ENCODE results near the gene KRTAP10-6.
"Not testable (repeated sequence)": the region's sequence is repeated elsewhere in the genome, so short reads cannot be mapped to it uniquely, and the experiment has no call there.

Gene KRTAP10-6

DNA sequence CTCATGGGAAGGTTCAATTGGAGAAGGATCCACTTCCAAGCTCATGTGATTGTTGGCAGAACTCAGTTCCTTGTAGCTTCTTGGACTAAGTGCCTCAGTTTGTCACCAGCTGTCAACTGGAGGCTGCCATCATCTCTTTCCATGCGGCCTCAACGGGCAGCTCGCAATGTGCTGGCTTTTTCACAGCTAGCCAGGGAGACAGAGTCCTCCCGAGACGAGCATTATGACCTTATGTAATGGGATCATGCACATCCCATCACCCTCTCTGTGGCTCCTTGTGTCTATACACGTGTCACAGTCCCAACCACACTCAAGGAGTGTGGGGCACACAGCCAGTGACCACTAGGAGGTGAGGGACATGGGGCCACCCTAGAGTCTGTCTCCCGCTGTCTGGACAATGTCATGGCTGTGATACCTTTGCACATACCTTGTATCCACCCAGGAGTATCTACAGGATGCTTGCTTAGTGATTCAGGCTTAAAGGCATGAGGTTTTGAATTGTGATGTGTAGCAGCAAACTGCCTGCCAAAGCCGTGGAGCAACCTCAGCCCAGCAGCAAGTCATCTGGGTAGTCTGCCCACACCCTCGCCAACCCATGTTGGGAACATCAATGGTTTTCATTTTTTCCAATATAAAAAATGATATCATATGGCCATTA is 3.9 kb upstream of the KRTAP10-6 start:
- DNase-seq, result no peak

DNA sequence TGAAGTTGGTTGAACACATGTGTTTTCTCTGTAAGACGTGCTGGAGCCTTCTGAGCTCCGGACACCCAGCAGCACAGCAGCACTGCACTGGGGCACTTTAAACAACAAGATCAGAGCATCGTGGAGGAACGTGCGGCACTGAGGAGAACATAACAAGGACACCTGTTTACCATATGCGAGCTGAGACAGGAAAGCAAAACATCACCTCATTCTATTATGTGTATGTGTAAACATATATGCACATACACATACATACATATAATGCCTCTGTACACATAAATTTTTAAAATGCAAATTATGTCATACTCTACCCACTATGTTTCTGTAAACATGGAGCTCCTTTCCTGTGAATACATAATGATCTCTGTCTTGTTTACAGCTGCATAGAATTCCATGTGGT is 3.2 kb upstream of the KRTAP10-6 start:
- no peak for DNase-seq

DNA sequence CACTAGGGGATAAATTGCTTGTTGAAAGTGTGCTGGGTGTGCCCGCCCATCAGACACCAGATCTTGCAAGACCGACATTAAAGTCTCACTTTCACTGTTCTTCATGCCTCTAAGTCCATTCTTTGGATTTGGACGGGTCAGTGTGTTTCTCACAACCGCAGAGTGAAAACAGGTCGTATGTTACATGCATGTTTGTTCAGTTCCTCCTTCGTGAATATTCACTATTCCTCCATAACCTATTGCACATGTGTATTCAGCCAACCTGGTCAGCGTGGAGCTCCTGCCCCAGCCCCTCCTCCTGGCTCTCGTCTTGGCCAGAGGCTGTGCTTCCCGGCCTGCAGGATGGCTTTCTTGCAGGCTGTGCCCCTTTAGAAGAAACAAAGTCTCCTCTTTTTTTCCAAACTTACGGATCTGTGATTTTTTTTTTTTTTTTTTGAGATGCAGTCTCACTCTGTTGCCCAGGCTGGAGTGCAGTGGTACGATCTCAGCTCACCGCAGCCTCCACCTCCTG is 2.2 kb upstream of the KRTAP10-6 start:
- DNase-seq, result no peak

DNA sequence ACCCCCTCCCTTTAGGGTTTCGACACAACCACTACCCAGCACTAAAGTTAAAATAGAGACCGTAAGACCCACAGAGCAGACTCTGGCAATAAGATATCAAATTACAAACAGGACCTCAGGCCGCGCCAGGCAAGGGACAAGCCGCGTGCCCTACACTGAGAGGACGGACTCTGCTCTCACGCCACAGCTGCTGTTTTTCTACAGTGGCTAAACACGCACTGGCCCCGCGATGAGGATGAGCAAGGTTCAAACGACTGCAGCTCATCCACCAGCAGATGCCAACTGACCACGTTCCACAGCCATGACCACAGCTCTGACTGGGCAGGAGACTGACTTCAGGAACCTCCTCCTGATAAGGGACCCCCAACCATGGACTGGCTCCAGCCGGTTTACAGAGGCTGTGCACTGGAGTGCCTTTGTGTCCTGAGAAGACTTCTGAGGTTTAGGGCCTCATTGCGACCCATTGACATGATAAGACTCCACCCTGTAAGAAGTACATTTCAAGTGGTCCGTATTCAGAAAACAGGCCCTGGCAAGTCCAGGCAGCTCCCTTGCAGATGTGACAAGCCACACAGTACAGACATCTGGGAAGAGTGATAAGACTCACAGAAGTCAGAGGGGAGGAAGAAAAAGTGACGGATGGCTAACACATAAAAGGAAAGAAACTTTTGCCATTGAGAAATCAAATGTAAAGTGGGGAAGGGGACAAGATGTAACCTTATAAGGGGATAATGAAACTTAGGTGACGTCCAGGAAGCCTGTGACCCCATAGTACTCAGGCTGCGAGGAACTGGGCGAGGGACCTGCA is 1.5 kb upstream of the KRTAP10-6 start:
- DNase-seq, result no peak

DNA sequence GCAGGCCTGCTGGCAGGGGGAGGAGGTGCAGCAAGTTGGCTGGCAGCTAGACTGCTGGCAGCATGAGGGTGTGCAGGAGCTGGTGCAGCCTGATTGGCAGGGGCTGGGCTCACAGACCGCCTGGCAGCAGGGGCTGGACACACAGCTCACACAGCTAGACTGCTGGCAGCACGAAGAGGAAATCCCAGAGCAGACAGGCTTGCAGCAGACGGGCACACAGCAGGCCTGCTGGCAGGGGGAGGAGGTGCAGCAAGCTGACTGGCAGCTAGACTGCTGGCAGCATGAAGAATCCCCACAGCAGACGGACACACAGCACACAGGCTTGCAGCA is 539 bp downstream of the KRTAP10-6 start:
- not testable (repeated sequence) for DNase-seq

GRCh38 chr21:44590897-44591800 is 1.2 kb downstream of the KRTAP10-6 start:
- DNase-seq, result not testable (repeated sequence)

DNA sequence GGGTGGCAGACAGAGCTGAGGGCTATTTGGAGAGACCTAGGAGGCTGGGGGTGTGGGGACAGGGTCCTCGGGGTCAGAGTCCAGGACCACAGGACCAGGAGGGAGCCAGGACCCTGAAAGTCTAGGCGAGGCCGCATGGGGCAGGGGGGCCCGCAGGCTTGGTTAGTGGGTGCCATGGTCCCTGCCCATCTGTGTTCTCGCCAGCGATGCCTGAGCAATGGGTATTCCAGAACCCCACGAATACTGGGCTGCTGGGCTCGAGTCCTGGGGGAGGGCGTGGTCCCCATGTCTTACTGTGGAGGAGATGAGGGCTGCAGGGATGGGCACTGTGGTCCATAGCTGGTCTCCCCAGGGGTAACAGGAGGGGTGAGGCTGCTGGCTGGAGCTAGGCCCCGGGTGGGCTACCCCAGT is 2.0 kb downstream of the KRTAP10-6 start:
- DNase-seq, result no peak

DNA sequence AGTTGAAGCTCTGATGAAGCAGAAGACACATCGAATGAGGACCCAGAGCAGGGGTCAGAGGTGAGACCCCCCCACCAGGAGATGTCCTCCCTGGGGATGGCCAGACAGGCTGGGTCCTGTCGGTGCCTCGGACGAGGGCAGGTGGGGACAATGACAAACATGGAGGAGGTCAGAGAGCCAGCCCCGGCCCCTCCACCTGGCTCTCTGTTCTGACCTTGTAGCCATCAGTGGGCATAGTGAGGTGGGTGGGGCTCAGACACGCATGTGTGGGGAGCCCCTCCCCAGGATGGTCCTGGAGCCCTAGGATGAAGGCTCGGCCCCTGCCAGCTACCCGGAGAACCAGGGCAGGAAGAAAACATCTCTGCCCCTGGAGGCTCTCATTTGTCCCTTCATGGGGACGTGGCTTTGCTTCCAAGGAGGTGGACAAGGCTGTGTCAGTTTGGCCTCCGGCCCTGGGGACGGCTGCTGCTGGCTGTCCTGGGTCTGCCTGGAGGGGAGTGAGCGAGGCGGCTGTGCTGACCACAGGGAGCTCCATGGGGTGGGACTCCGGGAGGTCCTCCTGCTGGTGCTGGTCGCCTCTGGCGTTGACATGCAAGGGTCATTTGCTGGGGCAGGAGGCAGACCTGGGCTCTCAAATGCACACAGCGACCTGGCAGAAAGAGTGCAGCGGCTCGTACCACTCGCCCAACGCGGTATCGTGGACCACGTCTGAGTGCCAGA is 2.6 kb downstream of the KRTAP10-6 start:
- no peak for DNase-seq

DNA sequence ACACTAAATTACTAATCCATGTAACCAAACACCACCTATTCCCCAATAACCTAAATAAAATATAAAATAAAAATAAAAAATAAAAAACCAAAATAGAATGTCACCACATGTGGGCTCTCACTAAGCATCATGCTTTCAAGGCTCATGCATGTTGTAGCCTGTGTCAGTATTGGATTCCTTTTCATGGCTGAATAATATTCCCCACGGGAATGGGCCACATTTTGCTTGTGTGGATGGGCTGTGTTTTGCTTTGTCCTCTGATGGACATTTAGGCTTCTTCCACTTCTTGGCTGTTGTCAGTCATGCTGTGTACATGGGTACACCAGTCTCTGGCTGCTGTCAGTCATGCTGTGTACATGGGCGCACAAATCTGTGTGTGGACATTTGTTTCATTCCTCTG is 3.2 kb downstream of the KRTAP10-6 start:
- no peak for DNase-seq

DNA sequence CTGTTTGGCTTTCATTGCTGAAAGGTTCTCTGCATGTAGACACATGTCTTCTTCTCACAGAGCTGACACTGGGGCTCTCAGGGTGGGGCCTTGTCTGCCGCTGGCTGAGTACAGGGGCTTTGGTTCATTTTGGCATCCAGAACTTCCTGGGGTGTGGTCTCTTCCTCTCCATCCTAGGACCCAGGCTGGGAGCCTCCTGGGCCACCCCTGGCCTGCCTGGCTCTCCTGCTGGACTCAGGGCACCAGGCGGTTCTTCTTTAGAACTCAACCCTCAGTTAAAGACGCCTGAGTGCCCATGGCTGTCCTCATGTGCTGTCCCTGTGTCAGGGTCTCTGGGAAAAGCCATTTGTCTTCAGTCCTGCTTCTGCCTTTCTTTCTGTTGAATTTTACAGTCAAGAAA is 6.4 kb downstream of the KRTAP10-6 start:
- no peak for DNase-seq

- DNase-seq, result no peak
Measured at GRCh38 chr21:44583800-44584147, 8.5 kb downstream of the KRTAP10-6 start.

DNA sequence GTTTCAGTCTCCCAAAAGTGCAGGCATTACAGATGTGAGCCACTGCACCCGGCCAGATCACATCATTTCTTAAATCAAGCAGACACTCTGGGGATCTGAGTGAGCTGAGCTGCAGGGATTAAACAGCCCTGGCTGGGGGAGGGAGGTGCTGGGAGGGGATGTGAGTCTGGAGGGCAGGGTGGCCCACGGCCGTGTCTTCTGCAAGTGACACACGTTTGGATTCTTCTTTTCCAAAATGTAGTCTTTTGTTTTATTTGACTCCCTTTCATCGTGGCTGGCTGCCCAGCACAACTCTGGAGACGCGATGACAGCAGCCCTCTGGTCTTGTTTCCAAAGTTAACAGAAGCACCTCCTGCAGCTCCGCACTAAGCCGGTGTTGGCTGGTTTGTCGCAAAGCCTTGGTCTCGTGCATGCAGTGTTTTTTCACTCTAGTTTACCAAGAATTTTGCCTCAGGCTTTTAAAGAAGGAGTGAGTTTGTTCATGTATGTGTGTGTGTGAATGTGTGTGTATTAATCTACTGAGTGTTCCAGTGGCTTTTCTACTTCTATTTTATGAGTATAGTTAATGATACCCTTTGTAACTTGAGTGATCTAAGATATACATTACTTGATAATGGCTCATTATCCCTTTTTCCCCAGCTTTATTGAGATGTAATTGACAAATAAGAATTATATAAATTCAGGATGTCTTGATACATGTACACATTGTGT is 9.1 kb downstream of the KRTAP10-6 start:
- DNase-seq, result no peak

DNA sequence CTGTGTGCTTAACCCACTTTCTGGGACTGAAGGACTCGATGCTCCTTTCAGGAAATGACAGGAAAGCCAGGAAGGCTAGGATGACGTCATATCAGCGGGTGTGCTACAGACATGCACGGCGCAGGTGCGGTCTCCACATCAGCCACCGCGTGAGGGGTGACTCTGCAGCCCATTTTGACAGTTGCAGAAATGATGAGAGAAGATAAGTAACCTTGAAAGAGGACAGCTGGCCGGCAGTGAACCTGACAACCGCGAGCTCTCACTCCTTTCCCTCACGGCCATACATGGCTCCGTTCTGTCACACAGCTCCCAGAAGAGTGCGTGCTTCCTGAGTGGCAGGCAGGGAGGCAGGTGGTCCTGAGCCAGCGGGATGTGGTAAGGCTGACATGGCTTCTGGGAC is 10.2 kb downstream of the KRTAP10-6 start:
- no peak for DNase-seq

DNA sequence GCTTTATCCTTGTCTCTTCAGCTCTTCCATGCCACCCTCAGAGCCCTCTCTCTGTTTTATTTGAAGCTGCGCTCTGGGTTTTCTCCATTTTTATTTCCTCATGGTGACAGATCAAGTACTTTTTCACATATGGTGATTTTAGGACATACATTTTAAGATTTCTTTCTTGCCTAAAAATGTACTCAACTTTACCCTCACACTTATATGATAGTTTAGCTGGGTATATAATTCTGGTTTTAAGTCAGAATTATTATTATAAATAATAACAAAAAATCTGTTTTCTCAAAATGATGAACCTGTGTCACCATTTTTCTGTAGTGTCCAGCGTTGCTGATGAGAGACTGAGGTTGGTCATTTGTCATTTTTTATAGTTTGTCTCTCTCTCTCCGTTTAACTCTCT is 11.1 kb downstream of the KRTAP10-6 start:
- no peak for DNase-seq

DNA sequence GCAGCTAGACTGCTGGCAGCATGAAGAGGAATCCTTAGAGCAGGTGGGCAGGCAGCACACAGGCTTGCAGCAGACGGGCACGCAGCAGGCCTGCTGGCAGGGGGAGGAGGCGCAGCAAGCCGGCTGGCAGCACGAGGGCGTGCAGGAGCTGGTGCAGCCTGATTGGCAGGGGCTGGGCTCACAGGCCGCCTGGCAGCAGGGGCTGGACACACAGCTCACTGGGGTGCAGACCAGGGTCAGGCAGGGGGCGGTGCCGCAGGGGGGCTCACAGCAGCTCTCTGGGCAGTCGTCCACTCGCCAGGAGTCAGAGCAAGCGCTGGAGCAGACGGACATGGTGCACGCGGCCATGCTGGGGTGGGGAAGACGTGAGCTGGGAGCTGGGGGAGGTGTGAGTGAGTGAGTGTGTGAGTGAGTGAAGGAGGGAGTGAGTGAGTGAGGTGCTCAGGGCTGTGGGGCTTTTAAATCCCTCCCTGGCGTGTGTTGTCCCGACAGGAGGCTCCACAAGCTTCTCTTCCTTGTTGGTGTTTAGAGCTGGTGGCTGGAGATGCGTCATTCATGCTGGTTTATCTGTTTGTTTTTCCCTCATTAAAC is 12.0 kb downstream of the KRTAP10-6 start, which contains the start of gene KRTAP10-5:
TSS of gene KRTAP10-5 (minus strand) at position 374 of the 591 bp plus-strand sequence. CDS start at position 348, 26 bp downstream.
- not testable (repeated sequence) for DNase-seq

DNA sequence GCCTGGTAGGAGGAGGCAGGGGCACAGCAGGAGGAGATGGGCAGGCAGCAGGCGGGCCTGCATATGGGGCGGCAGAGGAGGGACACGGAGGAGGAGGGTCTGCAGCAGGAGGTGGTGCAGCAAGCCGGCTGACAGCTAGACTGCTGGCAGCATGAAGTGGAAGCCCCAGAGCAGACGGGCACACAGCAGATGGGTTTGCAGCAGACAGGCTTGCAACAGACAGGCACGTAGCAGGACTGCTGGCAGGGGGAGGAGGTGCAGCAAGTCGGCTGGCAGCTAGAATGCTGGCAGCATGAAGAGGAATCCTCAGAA is 12.5 kb downstream of the KRTAP10-6 start:
- no peak for DNase-seq

- DNase-seq, result no peak
Measured at GRCh38 chr21:44579056-44579832, 13.1 kb downstream of the KRTAP10-6 start.

GRCh38 chr21:44578371-44579055 is 13.8 kb downstream of the KRTAP10-6 start:
- no peak for DNase-seq

GRCh38 chr21:44576025-44576420 is 16.3 kb downstream of the KRTAP10-6 start:
- DNase-seq, result no peak

DNA sequence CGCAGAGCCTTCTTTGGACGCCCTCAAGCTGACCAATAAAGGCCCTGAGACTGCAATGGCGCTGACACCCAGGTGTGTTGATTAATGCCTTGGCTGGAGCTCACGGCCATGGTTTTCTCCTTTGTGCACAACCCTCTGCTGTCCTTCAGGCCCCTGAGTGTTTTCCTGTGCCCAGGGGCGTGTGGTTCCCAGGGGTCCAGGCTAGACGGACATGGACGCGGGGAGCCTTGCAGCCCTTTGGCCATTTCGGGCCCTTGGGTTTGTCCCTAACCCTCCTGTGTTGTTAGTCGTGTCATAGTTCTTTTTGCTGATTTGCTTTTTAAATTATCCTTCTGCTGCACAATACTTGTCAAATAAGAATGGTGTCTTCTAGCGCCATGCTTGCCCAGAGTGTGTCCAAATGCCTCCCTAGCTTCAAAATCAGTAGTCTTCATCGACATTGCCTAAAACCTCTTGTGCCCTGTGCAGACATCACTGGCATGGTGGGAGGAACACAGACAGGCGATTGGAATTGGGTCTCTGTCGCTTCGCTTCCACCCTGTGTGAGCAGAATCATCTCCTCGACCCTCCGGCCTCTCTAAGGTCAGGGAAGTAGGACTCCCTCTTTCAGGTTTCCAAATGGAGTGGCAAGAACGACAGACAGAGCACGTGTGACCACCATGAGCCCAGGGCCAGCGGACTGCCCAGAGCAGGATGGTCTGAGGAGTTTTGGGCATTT is 16.8 kb downstream of the KRTAP10-6 start:
- DNase-seq, result no peak

Data from inflammatory macrophage treated with lipopolysaccharide for 1 hour (primary cell).